Cardiac fibroblast (primary cell): ENCODE measurements around the gene MFF.

ENCODE experiments used
- DNase-seq, 2 donors: peaks; one replicate each; pipeline versions ENCODE4 v3.0.0 to v3.0.0-alpha.2; 2010; ENCODE audit warnings: low read depth in 2 of 2
- H3K4me3 ChIP-seq, 2 donors: replicated peaks in 1 of 2; 1 replicate in 1 of 2; 2 replicates in 1 of 2; pipeline ENCODE4 v1.5.1; 2011; ENCODE audit warnings: low read depth in 2 of 2, low read length in 2 of 2, mild to moderate bottlenecking in 2 of 2, moderate library complexity in 1 of 2
- CTCF ChIP-seq: IDR thresholded peaks from one replicate; pipeline ENCODE4 v1.5.1; 2011; ENCODE audit warnings: low read depth, mild to moderate bottlenecking, low read length, inconsistent platforms

MFF gene

GRCh38 chr2:227365833-227366232, 40.8 kb downstream of the MFF start:
- no peak for TF ChIP-seq CTCF
- H3K4me3 ChIP-seq, result no peak overlapping the region
- DNase-seq, result peak in 1 of 2 donors; percentile 49

- no peak for TF ChIP-seq CTCF
- no peak overlapping the region for H3K4me3 ChIP-seq
- DNase-seq, result peak; percentile 95
Observed at GRCh38 chr2:227366769-227367426, 41.8 kb downstream of the MFF start.

GRCh38 chr2:227367427-227367795, 42.4 kb downstream of the MFF start:
- no peak for TF ChIP-seq CTCF
- DNase-seq, result no peak
- no peak overlapping the region for H3K4me3 ChIP-seq

- no peak overlapping the region for H3K4me3 ChIP-seq
- TF ChIP-seq CTCF, result no peak
Observed at GRCh38 chr2:227368574-227368973, 43.5 kb downstream of the MFF start.

GRCh38 chr2:227370092-227370491, 45.0 kb downstream of the MFF start:
- DNase-seq, result no peak
- no peak overlapping the region for H3K4me3 ChIP-seq
- TF ChIP-seq CTCF, result no peak

More at GRCh38 chr2:227368574-227368973, 43.5 kb downstream of the MFF start:
- no peak for DNase-seq

GRCh38 chr2:227370791-227371312, 45.8 kb downstream of the MFF start:
- peak; percentile 87 to 98 for DNase-seq
- no peak for TF ChIP-seq CTCF
- H3K4me3 ChIP-seq, result no peak overlapping the region

GRCh38 chr2:227373389-227373788, 48.3 kb downstream of the MFF start:
- no peak for TF ChIP-seq CTCF
- no peak overlapping the region for H3K4me3 ChIP-seq

More at GRCh38 chr2:227373389-227373788, 48.3 kb downstream of the MFF start:
- DNase-seq, result no peak
